Keratinocyte (primary cell): ENCODE data around the gene BICD2.

Experiments
- CTCF ChIP-seq, 3 experiments: IDR thresholded peaks in 1 of 3; conservative IDR thresholded peaks in 1 of 3; optimal IDR thresholded peaks in 1 of 3; 2 replicates in 2 of 3; 3 replicates in 1 of 3; pipeline versions ENCODE3 to v1.5.1; 2011; ENCODE audit warnings: low read length in 3 of 3, mild to moderate bottlenecking in 3 of 3, moderate library complexity in 2 of 3, control low read depth in 1 of 3, inconsistent platforms in 1 of 3; ENCODE audit not compliant: insufficient read depth in 2 of 3; ENCODE audit errors: extremely low read depth in 1 of 3
- EZH2 ChIP-seq: IDR thresholded peaks from one replicate; pipeline ENCODE4 v1.6.1; 2012; ENCODE audit warnings: inconsistent platforms, mild to moderate bottlenecking, low read length, moderate library complexity

- TF ChIP-seq CTCF (optimal IDR thresholded peaks at IDR 0.05 in 1 of 3, IDR thresholded peaks at IDR 0.05 in 1 of 3, conservative IDR thresholded peaks at IDR 0.05 in 1 of 3; ENCODE audit: extremely low read depth in 1 of 3, insufficient read depth in 2 of 3, low read length in 3 of 3) (no peak), EZH2 (no peak)
These were observed 47.2 kb downstream of the BICD2 start for GRCh38 chr9:92717201-92718085.
